T-cell (primary cell): ENCODE measurements around the gene ADAM11. TPM values are rescaled to one million over a fixed set of nuclear protein-coding genes. Genes with fewer than 3 reads are reported as not detected.
"Not testable (repeated sequence)": the region's sequence is repeated elsewhere in the genome, so short reads cannot be mapped to it uniquely, and the experiment has no call there.

ENCODE experiments used
- ATAC-seq, 4 experiments: fragments of 200-7000 bp in 3 of 4; fragments of 150-1000 bp in 1 of 4; cut with Tn5 transposase; replicated peaks in 1 of 4; 1 replicate in 3 of 4; 2 replicates in 1 of 4; pipeline ENCODE4 v1.10.0; 2021; ENCODE audit warnings: moderate library complexity in 3 of 4, mild to moderate bottlenecking in 2 of 4, moderate number of reproducible peaks in 1 of 4
- CTCF ChIA-PET, 2 donors: fragments of 300-600 bp; sonication (Branson Sonifier 250); formaldehyde crosslinking; loops; one replicate each; lab custom pipeline; 2022; ENCODE audit warnings: antibody characterized with exemption in 2 of 2; lab: Charles Lee
- POLR2A ChIA-PET, 2 donors: fragments of 300-600 bp; sonication (Branson Sonifier 250); formaldehyde crosslinking; loops; one replicate each; lab custom pipeline; 2022; ENCODE audit warnings: antibody characterized with exemption in 2 of 2; lab: Charles Lee
- DNase-seq, 35 experiments: peaks; one replicate each; pipeline versions ENCODE4 v3.0.0 to v3.0.0-alpha.2; 2013 to 2023
- H3K27ac ChIP-seq: one replicate; pipeline ENCODE4 v1.5.1; 2013; ENCODE audit warnings: low read length
- H3K27me3 ChIP-seq, 2 experiments: replicated peaks in 1 of 2; 1 replicate in 1 of 2; 2 replicates in 1 of 2; pipeline versions ENCODE4 v1.6.1 to v1.7.0; 2013; ENCODE audit warnings: low read length in 1 of 2, mixed read lengths in 1 of 2; ENCODE audit not compliant: control insufficient read depth in 2 of 2, insufficient read depth in 2 of 2; ENCODE audit errors: extremely low read depth in 1 of 2
- H3K36me3 ChIP-seq, 2 donors: 1 replicate in 1 of 2; 2 replicates in 1 of 2; pipeline versions ENCODE4 v1.6.1 to v1.7.0; 2013; ENCODE audit warnings: low read length in 1 of 2; ENCODE audit not compliant: control insufficient read depth in 2 of 2, insufficient read depth in 1 of 2; ENCODE audit errors: extremely low read depth in 1 of 2
- H3K4me1 ChIP-seq, 2 experiments: 1 replicate in 1 of 2; 2 replicates in 1 of 2; pipeline versions ENCODE4 v1.6.1 to v1.7.0; 2013; ENCODE audit warnings: low read length in 2 of 2, mixed read lengths in 1 of 2; ENCODE audit not compliant: insufficient read depth in 2 of 2, control insufficient read depth in 1 of 2; ENCODE audit errors: extremely low read depth in 1 of 2
- H3K4me3 ChIP-seq, 2 donors: 1 replicate in 1 of 2; 2 replicates in 1 of 2; pipeline versions ENCODE4 v1.5.1 to v1.7.0; 2013; ENCODE audit warnings: mild to moderate bottlenecking in 2 of 2, low read length in 1 of 2, moderate library complexity in 1 of 2; ENCODE audit not compliant: control insufficient read depth in 1 of 2; ENCODE audit errors: extremely low read depth in 1 of 2
- H3K9me3 ChIP-seq: 2 replicates; pipeline ENCODE4 v1.7.0; 2013
- H3K27ac Mint-ChIP-seq, 2 donors: one replicate each; pipeline ENCODE4 v1.8.0; 2020 to 2021; ENCODE audit warnings: mild to moderate bottlenecking in 2 of 2, mixed read lengths in 2 of 2
- H3K27me3 Mint-ChIP-seq, 2 donors: one replicate each; pipeline ENCODE4 v1.8.0; 2021 to 2022; ENCODE audit warnings: mixed read lengths in 2 of 2
- H3K36me3 Mint-ChIP-seq: one replicate; pipeline ENCODE4 v1.8.0; 2021; ENCODE audit warnings: mixed read lengths
- H3K4me1 Mint-ChIP-seq, 3 donors: one replicate each; pipeline ENCODE4 v1.8.0; 2020 to 2022; ENCODE audit warnings: mixed read lengths in 3 of 3, mild to moderate bottlenecking in 1 of 3
- H3K4me3 Mint-ChIP-seq, 3 donors: one replicate each; pipeline ENCODE4 v1.8.0; 2020 to 2022; ENCODE audit warnings: mild to moderate bottlenecking in 3 of 3, mixed read lengths in 3 of 3, moderate library complexity in 3 of 3
- H3K9me3 Mint-ChIP-seq, 3 donors: one replicate each; pipeline ENCODE4 v1.8.0; 2020 to 2022; ENCODE audit warnings: mixed read lengths in 3 of 3
- WGBS: methylation state at CpG from one replicate; pipeline ENCODE4 v1.1.5; 2013; ENCODE audit warnings: missing lambda C conversion rate; ENCODE audit not compliant: insufficient coverage; 5-methylcytosine and 5-hydroxymethylcytosine counted together
- total RNA-seq, 35 experiments: library from RNA in 6 of 35; stranded (reverse) in 6 of 35; fragments of 120-200 nt in 1 of 35; gene quantifications; one replicate each; pipeline versions ENCODE4 v1.2.1 to v1.2.4 and lab custom pipeline; 2013 to 2026

Gene ADAM11, protein sequence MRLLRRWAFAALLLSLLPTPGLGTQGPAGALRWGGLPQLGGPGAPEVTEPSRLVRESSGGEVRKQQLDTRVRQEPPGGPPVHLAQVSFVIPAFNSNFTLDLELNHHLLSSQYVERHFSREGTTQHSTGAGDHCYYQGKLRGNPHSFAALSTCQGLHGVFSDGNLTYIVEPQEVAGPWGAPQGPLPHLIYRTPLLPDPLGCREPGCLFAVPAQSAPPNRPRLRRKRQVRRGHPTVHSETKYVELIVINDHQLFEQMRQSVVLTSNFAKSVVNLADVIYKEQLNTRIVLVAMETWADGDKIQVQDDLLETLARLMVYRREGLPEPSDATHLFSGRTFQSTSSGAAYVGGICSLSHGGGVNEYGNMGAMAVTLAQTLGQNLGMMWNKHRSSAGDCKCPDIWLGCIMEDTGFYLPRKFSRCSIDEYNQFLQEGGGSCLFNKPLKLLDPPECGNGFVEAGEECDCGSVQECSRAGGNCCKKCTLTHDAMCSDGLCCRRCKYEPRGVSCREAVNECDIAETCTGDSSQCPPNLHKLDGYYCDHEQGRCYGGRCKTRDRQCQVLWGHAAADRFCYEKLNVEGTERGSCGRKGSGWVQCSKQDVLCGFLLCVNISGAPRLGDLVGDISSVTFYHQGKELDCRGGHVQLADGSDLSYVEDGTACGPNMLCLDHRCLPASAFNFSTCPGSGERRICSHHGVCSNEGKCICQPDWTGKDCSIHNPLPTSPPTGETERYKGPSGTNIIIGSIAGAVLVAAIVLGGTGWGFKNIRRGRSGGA
- total RNA-seq (1 to 10 TPM in 1 of 5 donors, under 1 TPM in 4; 0.43 to 1.0 (median 0.68) TPM), total RNA-seq (lab: John Stamatoyannopoulos, UW) (0.16 to 4.1 (median 0.66) reads per million in 29 experiments)
- total RNA-seq (2013): 0.28 TPM

DNA sequence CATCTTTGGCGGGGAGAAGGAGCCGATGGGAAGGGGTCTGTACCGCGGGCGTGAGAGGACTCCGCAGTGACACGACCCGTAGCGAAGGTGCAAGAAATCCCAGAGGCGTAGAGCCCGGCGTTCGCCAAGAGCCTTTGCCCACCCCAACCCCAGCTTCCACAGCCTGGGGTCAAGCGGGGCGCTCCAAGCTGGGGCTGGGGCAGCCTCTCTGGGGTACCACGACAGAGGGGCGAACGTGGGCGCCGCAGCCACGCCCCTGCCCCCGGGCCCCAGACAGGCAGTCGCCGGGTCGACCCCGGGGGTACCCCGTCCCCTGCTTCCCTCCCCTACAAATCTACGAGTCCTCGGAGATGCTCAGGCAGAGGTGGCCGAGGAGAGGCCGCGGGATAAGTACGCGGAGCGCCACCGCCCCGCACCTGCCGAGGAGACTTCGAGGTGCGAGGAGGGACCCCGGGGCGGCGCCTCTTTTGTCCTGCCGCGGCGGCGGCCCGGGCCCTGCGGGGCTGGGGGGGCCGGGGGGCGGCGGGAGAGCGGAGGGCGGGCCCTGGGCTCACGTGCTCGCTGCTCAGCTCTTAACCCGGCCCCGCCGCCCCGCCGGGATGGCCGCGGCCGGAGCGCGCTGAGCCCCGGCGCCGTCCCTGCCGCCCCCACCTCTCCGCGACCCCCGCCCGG lies at the start of gene ADAM11:
Gene ADAM11, plus strand, starts transcription at position 575 of the 672 bp plus-strand sequence. CDS start 212 bp downstream, outside the sequence.
- Histone ChIP-seq H3K4me1 (peaks cover 0 to 13% of the 10 kb centered on the region in 2 experiments), H3K27ac (no peak within 1 kb of the TSS), H3K27me3 (peaks cover 2 to 66% of the 10 kb centered on the region in 2 experiments), H3K4me3 (peak within 1 kb of the TSS; percentile 26 to 35), H3K9me3 (no peaks in the 10 kb centered on the region), H3K36me3 (no peaks in the 10 kb centered on the region)
- Mint-ChIP-seq H3K9me3 (no peaks in the 10 kb centered on the region), H3K4me3 (peak within 1 kb of the TSS; percentile 41 to 74 (median 71)), H3K27me3 (peaks cover 20 to 50% of the 10 kb centered on the region in 2 donors), H3K27ac (peak within 1 kb of the TSS in 1 of 2 donors; percentile 49), H3K4me1 (peaks cover 0 to 4% (median 2%) of the 10 kb centered on the region in 3 donors), H3K36me3 (no peaks in the 10 kb centered on the region)
- ChIA-PET CTCF (no interaction called here), POLR2A (no interaction called here)
- WGBS: 3% methylated on average over 58 of the region's 74 CpGs
- ATAC-seq (peak; percentile 56 to 68 (median 64)), DNase-seq (peak in 1 of 35 experiments; percentile 23)

DNA sequence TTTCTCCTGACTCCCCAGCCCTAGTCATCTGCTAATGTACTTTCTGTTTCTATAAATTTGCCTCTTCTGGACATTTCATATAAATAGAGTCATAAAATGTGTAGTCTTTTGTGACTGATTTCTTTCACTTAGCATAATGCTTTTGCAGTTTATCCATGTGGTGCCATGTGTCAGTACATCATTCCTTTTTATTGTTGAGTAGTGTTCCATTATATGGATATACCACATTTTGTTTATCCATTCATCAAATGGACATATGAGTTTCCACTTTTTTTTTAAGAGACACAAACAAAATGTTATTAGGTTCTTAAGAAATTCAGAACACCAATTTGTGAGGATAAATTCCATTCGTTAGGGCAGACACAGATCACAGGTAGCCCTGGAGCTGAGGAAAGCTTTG lies 39.3 kb upstream of the ADAM11 start:
- Mint-ChIP-seq H3K4me3 (no peak overlapping the region), H3K36me3 (peaks cover 12% of the 10 kb centered on the region), H3K27me3 (no peaks in the 10 kb centered on the region), H3K9me3 (no peaks in the 10 kb centered on the region), H3K27ac (no peak overlapping the region), H3K4me1 (no peaks in the 10 kb centered on the region)
- peaks cover 5% of the 10 kb centered on the region in 2 donors for H3K36me3 ChIP-seq
- DNase-seq (no peak), ATAC-seq (no peak)
- no peak overlapping the region for H3K4me3 ChIP-seq
- POLR2A ChIA-PET: no interaction called here
- CTCF ChIA-PET: no interaction called here
- H3K4me1 ChIP-seq: no peaks in the 10 kb centered on the region
- no peaks in the 10 kb centered on the region for H3K9me3 ChIP-seq
- H3K27me3 ChIP-seq: no peaks in the 10 kb centered on the region
- H3K27ac ChIP-seq: no peak overlapping the region
- WGBS: 100% methylated on average over 1 of the region's 1 CpG

DNA sequence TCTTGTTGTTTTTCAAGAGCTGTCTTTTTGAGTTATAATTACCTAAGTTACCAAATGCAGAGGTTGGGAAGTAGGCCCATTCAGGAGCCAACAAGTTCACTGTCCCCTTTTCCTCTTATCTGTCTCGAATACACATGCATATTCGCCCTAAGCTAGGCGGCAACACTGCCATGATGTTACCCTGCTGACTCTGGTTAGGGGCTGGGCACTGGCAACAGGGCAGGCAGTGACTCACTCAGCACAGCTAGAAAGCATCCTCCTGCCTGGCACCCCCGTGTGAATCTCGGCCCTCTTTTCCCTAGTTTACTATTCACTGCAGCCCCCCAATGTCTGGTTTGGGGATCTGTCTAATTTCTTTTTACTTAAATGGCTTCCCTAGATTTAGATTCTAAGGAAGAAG lies 36.5 kb upstream of the ADAM11 start:
- Histone ChIP-seq H3K36me3 (peaks cover 5 to 6% of the 10 kb centered on the region in 2 donors), H3K27me3 (no peaks in the 10 kb centered on the region), H3K4me1 (no peaks in the 10 kb centered on the region), H3K27ac (no peak overlapping the region), H3K4me3 (no peak overlapping the region), H3K9me3 (no peaks in the 10 kb centered on the region)
- 85% methylated on average over 3 of the region's 5 CpGs for WGBS
- H3K27ac Mint-ChIP-seq: no peak overlapping the region
- no peaks in the 10 kb centered on the region for H3K4me1 Mint-ChIP-seq
- DNase-seq (no peak), ATAC-seq (no peak)
- peaks cover 14% of the 10 kb centered on the region for H3K36me3 Mint-ChIP-seq
- ChIA-PET POLR2A (no interaction called here), CTCF (no interaction called here)
- H3K9me3 Mint-ChIP-seq: no peaks in the 10 kb centered on the region
- no peak overlapping the region for H3K4me3 Mint-ChIP-seq
- no peaks in the 10 kb centered on the region for H3K27me3 Mint-ChIP-seq

DNA sequence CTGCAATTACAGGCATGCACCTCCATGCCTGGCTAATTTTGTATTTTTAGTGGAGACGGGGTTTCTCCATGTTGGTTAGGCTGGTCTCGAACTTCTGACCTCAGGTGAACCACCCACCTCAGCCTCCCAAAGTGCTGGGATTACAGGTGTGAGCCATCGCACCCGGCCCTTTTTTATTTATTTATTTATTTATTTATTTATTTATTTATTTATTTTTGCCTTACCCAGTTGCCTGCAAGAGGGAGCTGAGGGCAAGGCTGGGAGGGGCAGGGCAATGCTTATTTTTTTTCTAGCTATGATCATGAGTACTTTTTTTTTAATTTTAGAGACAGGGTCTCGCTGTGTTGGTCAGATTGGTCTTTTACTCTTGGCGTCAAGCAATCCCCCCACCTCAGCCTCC lies 32.7 kb upstream of the ADAM11 start:
- CTCF ChIA-PET, DNase-seq, H3K4me3 ChIP-seq, H3K4me1 ChIP-seq, H3K4me1 Mint-ChIP-seq, H3K9me3 ChIP-seq, H3K27me3 Mint-ChIP-seq, H3K9me3 Mint-ChIP-seq, H3K4me3 Mint-ChIP-seq, ATAC-seq, H3K27me3 ChIP-seq, H3K27ac ChIP-seq, H3K27ac Mint-ChIP-seq: not testable (repeated sequence)
- POLR2A ChIA-PET: interaction anchor here in 1 of 2 donors (0.6 kb wide), 1 partner anchor 211 kb away, joined by 3 read pairs; no protein-coding TSS in a partner anchor
- H3K36me3 ChIP-seq: peaks cover 5 to 13% of the 10 kb centered on the region in 2 donors
- WGBS: 92% methylated on average over 2 of the region's 6 CpGs
- H3K36me3 Mint-ChIP-seq: peaks cover 14% of the 10 kb centered on the region

DNA sequence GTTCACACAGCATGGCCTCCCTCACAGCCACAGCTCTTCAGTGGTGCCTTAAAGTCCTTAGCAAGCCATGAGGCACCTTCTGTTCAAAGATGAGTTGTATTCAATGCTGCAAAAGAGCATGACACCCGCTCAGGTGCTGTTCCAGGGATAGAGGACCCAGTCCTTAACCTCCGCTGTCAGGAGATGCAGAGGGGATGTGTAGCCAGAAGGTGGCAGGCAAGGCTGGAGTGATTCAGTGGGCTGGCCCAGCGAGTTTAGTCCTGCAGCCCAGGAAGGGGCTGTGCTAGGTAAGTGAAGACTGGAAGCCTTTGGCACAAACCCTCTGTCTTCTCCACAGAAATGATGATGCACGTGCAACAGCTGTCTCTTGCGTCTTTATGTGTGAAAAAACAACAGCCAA lies 25.0 kb upstream of the ADAM11 start:
- peaks cover 0 to 7% of the 10 kb centered on the region in 2 donors for H3K36me3 ChIP-seq
- H3K4me3 Mint-ChIP-seq: no peak overlapping the region
- no peaks in the 10 kb centered on the region for H3K4me1 Mint-ChIP-seq
- WGBS: 93% methylated on average over 4 of the region's 5 CpGs
- H3K4me3 ChIP-seq: no peak overlapping the region
- POLR2A ChIA-PET: no interaction called here
- H3K9me3 ChIP-seq: no peaks in the 10 kb centered on the region
- peaks cover 19% of the 10 kb centered on the region for H3K36me3 Mint-ChIP-seq
- no peaks in the 10 kb centered on the region for H3K27me3 ChIP-seq
- H3K27me3 Mint-ChIP-seq: no peaks in the 10 kb centered on the region
- ATAC-seq (no peak), DNase-seq (no peak)
- H3K4me1 ChIP-seq: no peaks in the 10 kb centered on the region
- no peak overlapping the region for H3K27ac ChIP-seq
- CTCF ChIA-PET: no interaction called here
- H3K27ac Mint-ChIP-seq: no peak overlapping the region
- H3K9me3 Mint-ChIP-seq: no peaks in the 10 kb centered on the region

DNA sequence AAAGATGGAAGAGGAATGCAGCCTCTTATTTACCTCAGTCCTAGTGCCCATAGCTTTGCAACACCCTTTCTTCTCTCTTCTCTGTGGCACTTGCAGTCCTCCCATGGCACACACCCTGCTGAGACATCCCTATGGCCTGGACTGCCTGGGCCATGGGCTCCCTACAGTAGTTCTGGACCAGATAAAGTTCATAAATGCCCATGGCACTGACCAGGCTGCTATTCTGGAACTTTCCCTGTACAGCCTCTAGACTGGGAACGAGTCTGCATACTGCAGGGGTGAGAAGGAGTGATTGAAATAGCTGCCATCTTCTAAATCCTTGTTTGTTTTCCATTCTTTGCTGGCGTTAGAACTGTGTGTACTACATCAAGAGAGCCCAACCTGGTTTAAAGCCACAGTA lies 24.5 kb upstream of the ADAM11 start:
- peaks cover 0 to 7% of the 10 kb centered on the region in 2 donors for H3K36me3 ChIP-seq
- Mint-ChIP-seq H3K27me3 (no peaks in the 10 kb centered on the region), H3K36me3 (peaks cover 19% of the 10 kb centered on the region), H3K27ac (no peak overlapping the region), H3K4me1 (no peaks in the 10 kb centered on the region), H3K9me3 (no peaks in the 10 kb centered on the region), H3K4me3 (no peak overlapping the region)
- DNase-seq: no peak
- WGBS: 100% methylated on average over 1 of the region's 2 CpGs
- no peak overlapping the region for H3K4me3 ChIP-seq
- H3K4me1 ChIP-seq: no peaks in the 10 kb centered on the region
- no peaks in the 10 kb centered on the region for H3K27me3 ChIP-seq
- H3K27ac ChIP-seq: no peak overlapping the region
- POLR2A ChIA-PET: interaction anchor here in 1 of 2 donors (0.5 kb wide), 1 partner anchor 962 kb away, joined by 3 read pairs; no protein-coding TSS in a partner anchor
- ATAC-seq: no peak
- CTCF ChIA-PET: no interaction called here
- H3K9me3 ChIP-seq: no peaks in the 10 kb centered on the region
